Trophoblast cell (in vitro differentiated cells and primary cell): ENCODE results near the gene MT1G.

Experiments used
- DNase-seq, 2 donors: peaks; one replicate each; pipeline ENCODE4 v3.0.0-alpha.2; 2016
- H2AFZ ChIP-seq: 2 replicates; pipeline ENCODE4 v1.6.1; 2013; ENCODE audit warnings: low read length, moderate library complexity, mild to moderate bottlenecking; ENCODE audit not compliant: insufficient read depth, poor library complexity
- H2AK5ac ChIP-seq: 2 replicates; pipeline ENCODE4 v1.6.1; 2013; ENCODE audit warnings: mild to moderate bottlenecking, low read length
- H2BK120ac ChIP-seq: 2 replicates; pipeline ENCODE4 v1.6.1; 2013; ENCODE audit warnings: low read length, mild to moderate bottlenecking, moderate library complexity; ENCODE audit not compliant: insufficient read depth, poor library complexity
- H2BK12ac ChIP-seq: 2 replicates; pipeline ENCODE4 v1.6.1; 2013; ENCODE audit warnings: mild to moderate bottlenecking, low read length, moderate library complexity
- H2BK5ac ChIP-seq: 2 replicates; pipeline ENCODE4 v1.6.1; 2013; ENCODE audit warnings: low read length, low read depth, moderate library complexity, mild to moderate bottlenecking; ENCODE audit not compliant: poor library complexity
- H3K14ac ChIP-seq: 2 replicates; pipeline ENCODE4 v1.6.1; 2013; ENCODE audit warnings: mild to moderate bottlenecking, low read length
- H3K18ac ChIP-seq: 2 replicates; pipeline ENCODE4 v1.6.1; 2013; ENCODE audit warnings: mild to moderate bottlenecking, low read length
- H3K23ac ChIP-seq: 2 replicates; pipeline ENCODE4 v1.6.1; 2013; ENCODE audit warnings: low read length
- H3K27ac ChIP-seq: 2 replicates; pipeline ENCODE4 v1.5.1; 2013; ENCODE audit warnings: low read depth, mild to moderate bottlenecking, inconsistent platforms, low read length, moderate library complexity
- H3K27me3 ChIP-seq: 2 replicates; pipeline ENCODE4 v1.6.1; 2013; ENCODE audit warnings: inconsistent platforms, mild to moderate bottlenecking, low read length, moderate library complexity; ENCODE audit not compliant: insufficient read depth
- H3K36me3 ChIP-seq, 2 experiments: 1 replicate in 1 of 2; 2 replicates in 1 of 2; pipeline ENCODE4 v1.6.1; 2013; ENCODE audit warnings: low read length in 2 of 2, mild to moderate bottlenecking in 2 of 2, moderate library complexity in 1 of 2; ENCODE audit not compliant: insufficient read depth in 2 of 2, control insufficient read depth in 1 of 2
- H3K4ac ChIP-seq: 2 replicates; pipeline ENCODE4 v1.6.1; 2013; ENCODE audit warnings: low read depth, mild to moderate bottlenecking, low read length, moderate library complexity
- H3K4me1 ChIP-seq, 2 experiments: 1 replicate in 1 of 2; 2 replicates in 1 of 2; pipeline ENCODE4 v1.6.1; 2013; ENCODE audit warnings: low read length in 2 of 2, mild to moderate bottlenecking in 2 of 2, moderate library complexity in 1 of 2; ENCODE audit not compliant: insufficient read depth in 2 of 2, control insufficient read depth in 1 of 2
- H3K4me2 ChIP-seq: 2 replicates; pipeline ENCODE4 v1.6.1; 2013; ENCODE audit warnings: inconsistent platforms, mild to moderate bottlenecking, low read length, moderate library complexity
- H3K4me3 ChIP-seq: 2 replicates; pipeline ENCODE4 v1.5.1; 2013; ENCODE audit warnings: mild to moderate bottlenecking, low read depth, low read length, inconsistent platforms
- H3K79me1 ChIP-seq: one replicate; pipeline ENCODE4 v1.6.1; 2013; ENCODE audit warnings: low read length
- H3K79me2 ChIP-seq: 2 replicates; pipeline ENCODE4 v1.6.1; 2013; ENCODE audit warnings: low read length, mild to moderate bottlenecking; ENCODE audit not compliant: control insufficient read depth, insufficient read depth, poor library complexity
- H3K9ac ChIP-seq: 2 replicates; pipeline ENCODE4 v1.6.1; 2013; ENCODE audit warnings: mild to moderate bottlenecking, low read length
- H3K9me3 ChIP-seq: 2 replicates; pipeline ENCODE4 v1.6.1; 2013; ENCODE audit warnings: low read depth, mild to moderate bottlenecking, control low read depth, inconsistent platforms, low read length; ENCODE audit not compliant: insufficient read depth
- H4K12ac ChIP-seq: 2 replicates; pipeline ENCODE4 v1.6.1; 2013; ENCODE audit warnings: low read depth, mild to moderate bottlenecking, low read length, moderate library complexity
- H4K8ac ChIP-seq: 2 replicates; pipeline ENCODE4 v1.6.1; 2013; ENCODE audit warnings: low read depth, mild to moderate bottlenecking, low read length, moderate library complexity
- H4K91ac ChIP-seq: one replicate; pipeline ENCODE4 v1.6.1; 2013; ENCODE audit warnings: low read depth, mild to moderate bottlenecking, low read length, moderate library complexity
- WGBS: extraction: QIAGEN DNeasy Blood & Tissue Kit; methylation state at CpG from one replicate; pipeline ENCODE4 v1.1.7; 2013; ENCODE audit warnings: missing lambda C conversion rate; ENCODE audit not compliant: insufficient read length, insufficient coverage; ENCODE audit errors: extremely low coverage; 5-methylcytosine and 5-hydroxymethylcytosine counted together

The MT1G gene

DNA sequence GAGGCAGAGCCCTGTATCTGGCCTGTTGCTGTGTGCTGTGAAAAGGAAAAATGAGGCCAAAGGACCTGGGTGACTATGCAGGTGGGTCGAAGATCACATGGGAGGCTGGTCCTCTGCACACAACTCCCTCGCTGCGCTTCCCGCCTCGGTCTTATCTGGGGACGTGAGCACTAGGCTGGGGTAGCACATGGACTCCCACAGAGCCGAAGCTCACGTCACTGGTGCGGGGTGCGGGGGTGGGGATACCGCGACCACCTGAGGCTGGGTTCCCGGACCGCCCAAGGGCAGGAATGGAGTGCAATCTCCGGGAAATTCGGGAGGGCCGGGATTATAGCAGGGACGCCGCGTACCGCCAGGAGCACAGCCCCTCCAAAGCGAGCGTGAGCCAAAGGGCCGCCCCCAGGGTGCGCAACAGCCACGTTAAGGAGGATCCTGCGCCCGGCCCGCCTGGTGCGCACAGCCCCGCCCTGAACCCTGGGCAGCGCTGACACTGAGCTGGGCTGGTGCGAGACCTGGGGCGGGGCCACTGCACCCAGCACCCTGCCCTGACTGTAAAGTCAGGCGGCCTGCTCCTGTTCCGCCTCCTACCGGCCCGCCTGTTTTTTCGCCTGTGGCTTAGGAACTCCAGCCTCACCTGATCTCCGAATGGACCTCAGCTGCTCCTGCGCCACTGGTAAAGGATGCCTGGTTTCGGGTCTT, 24.6 kb downstream of the MT1G start:
- no peaks in the 10 kb centered on the region for H3K79me1 ChIP-seq
- no peak overlapping the region for H3K4ac ChIP-seq
- peak; percentile 83 to 85 for DNase-seq
- H3K79me2 ChIP-seq, result no peaks in the 10 kb centered on the region
- peaks cover 73% of the 10 kb centered on the region for H3K27me3 ChIP-seq
- no peak overlapping the region for H2AFZ ChIP-seq
- no peak overlapping the region for H2BK5ac ChIP-seq
- H4K8ac ChIP-seq, result no peak overlapping the region
- no peak overlapping the region for H2BK120ac ChIP-seq
- H3K27ac ChIP-seq, result no peak overlapping the region
- no peak overlapping the region for H3K23ac ChIP-seq
- no peak overlapping the region for H2AK5ac ChIP-seq
- H3K18ac ChIP-seq, result no peak overlapping the region
- H4K91ac ChIP-seq, result no peak overlapping the region
- no peak overlapping the region for H3K4me3 ChIP-seq
- peaks cover under 1 to 3% of the 10 kb centered on the region in 2 experiments for H3K4me1 ChIP-seq
- no peak overlapping the region for H4K12ac ChIP-seq
- no peaks in the 10 kb centered on the region for H3K36me3 ChIP-seq
- no peak overlapping the region for H3K4me2 ChIP-seq
- peaks cover 4% of the 10 kb centered on the region for H3K9me3 ChIP-seq
- H2BK12ac ChIP-seq, result no peak overlapping the region
- H3K9ac ChIP-seq, result no peak overlapping the region
- H3K14ac ChIP-seq, result no peak overlapping the region
- WGBS, result no CpG with 5 or more reads among the region's 42 CpGs

DNA sequence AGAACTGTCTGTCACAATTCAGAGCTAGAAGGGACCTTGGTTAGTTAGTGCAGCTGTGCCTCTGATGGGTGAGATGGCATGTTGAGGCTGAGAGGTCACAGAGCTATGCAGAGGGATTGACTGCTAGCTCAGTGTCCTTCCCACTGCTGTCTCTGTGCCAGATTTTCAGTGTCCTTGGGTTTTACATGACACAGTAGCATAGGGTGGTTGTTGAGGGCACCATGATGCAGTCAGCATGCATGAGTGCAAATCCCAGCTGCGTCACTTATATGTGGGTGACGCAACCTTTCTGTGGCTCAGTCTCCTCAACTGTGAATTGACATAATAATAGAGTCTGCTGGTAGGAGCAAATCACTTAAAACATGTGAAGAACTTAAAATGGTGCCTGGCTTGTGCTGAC, 26.7 kb downstream of the MT1G start:
- Histone ChIP-seq H4K12ac (no peak overlapping the region), H3K36me3 (no peaks in the 10 kb centered on the region), H3K18ac (no peak overlapping the region), H2BK12ac (no peak overlapping the region), H3K79me1 (no peaks in the 10 kb centered on the region), H3K4ac (no peak overlapping the region), H3K4me1 (peaks cover 3 to 5% of the 10 kb centered on the region in 2 experiments), H2AK5ac (no peak overlapping the region), H3K14ac (no peak overlapping the region), H3K23ac (no peak overlapping the region), H2BK120ac (no peak overlapping the region), H2AFZ (no peak overlapping the region), H2BK5ac (no peak overlapping the region), H3K27me3 (peaks cover 78% of the 10 kb centered on the region), H3K9me3 (peaks cover 8% of the 10 kb centered on the region), H3K27ac (no peak overlapping the region), H3K9ac (no peak overlapping the region), H3K79me2 (no peaks in the 10 kb centered on the region), H4K8ac (no peak overlapping the region), H3K4me2 (no peak overlapping the region), H3K4me3 (no peak overlapping the region), H4K91ac (no peak overlapping the region)
- no CpG with 5 or more reads among the region's 2 CpGs for WGBS
- DNase-seq, result peak; percentile 75 to 91

DNA sequence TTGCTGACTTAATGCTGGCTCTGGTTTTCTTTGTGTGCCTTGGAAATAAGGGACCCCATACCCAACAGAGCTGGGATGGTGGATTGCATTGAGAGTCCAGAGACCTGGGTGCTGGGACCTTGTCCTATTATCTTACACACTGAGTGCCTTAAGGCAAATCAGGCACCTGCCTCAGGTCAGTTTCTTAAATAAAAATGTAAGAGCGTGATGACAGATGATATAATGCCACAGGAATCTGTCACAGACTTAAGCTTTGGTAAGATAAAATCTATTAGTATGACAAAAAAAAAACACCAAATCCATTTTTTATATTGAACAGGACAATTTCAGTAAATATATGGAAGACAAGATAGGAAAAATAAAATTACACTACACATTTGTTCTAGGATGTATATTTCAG, 27.8 kb downstream of the MT1G start:
- H4K91ac ChIP-seq, result no peak overlapping the region
- no peak overlapping the region for H2AFZ ChIP-seq
- no peak overlapping the region for H3K27ac ChIP-seq
- H3K9ac ChIP-seq, result no peak overlapping the region
- peak in 1 of 2 donors; percentile 53 for DNase-seq
- H3K36me3 ChIP-seq, result no peaks in the 10 kb centered on the region
- H2BK5ac ChIP-seq, result no peak overlapping the region
- H3K4me3 ChIP-seq, result no peak overlapping the region
- H3K79me2 ChIP-seq, result no peaks in the 10 kb centered on the region
- no peak overlapping the region for H2AK5ac ChIP-seq
- peaks cover 3 to 5% of the 10 kb centered on the region in 2 experiments for H3K4me1 ChIP-seq
- no peak overlapping the region for H4K12ac ChIP-seq
- H3K79me1 ChIP-seq, result no peaks in the 10 kb centered on the region
- no peak overlapping the region for H3K23ac ChIP-seq
- no peak overlapping the region for H4K8ac ChIP-seq
- H3K27me3 ChIP-seq, result peaks cover 87% of the 10 kb centered on the region
- H2BK12ac ChIP-seq, result no peak overlapping the region
- H3K9me3 ChIP-seq, result peaks cover 9% of the 10 kb centered on the region
- no peak overlapping the region for H3K4ac ChIP-seq
- no CpG with 5 or more reads among the region's 1 CpG for WGBS
- no peak overlapping the region for H2BK120ac ChIP-seq
- H3K18ac ChIP-seq, result no peak overlapping the region
- H3K4me2 ChIP-seq, result no peak overlapping the region
- no peak overlapping the region for H3K14ac ChIP-seq

DNA sequence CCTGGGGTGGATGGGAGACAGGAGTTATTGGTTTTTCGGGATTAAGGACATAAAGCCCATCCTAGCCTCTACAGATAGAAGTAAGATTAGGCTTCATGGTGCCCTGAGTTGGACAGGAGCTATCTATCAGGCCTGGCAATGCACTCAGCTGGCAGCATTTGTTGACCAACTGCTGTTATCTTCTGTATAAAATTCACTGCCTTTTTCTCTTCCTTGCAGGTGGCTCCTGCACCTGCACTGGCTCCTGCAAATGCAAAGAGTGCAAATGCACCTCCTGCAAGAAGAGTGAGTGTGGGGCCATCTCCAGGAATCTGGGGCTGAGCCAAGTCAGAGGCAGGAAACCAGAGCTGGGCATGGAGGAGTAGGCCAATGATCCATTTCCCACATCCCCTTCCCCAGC, 28.8 kb downstream of the MT1G start:
- WGBS, result no CpG with 5 or more reads among the region's 1 CpG
- Histone ChIP-seq H3K79me2 (no peaks in the 10 kb centered on the region), H4K8ac (no peak overlapping the region), H3K27me3 (peaks cover 92% of the 10 kb centered on the region), H3K36me3 (no peaks in the 10 kb centered on the region), H2BK5ac (no peak overlapping the region), H2AFZ (no peak overlapping the region), H2BK12ac (no peak overlapping the region), H3K27ac (no peak overlapping the region), H3K18ac (no peak overlapping the region), H2BK120ac (no peak overlapping the region), H3K4ac (no peak overlapping the region), H3K4me1 (peaks cover 3 to 5% of the 10 kb centered on the region in 2 experiments), H3K9ac (no peak overlapping the region), H2AK5ac (no peak overlapping the region), H3K14ac (no peak overlapping the region), H4K91ac (no peak overlapping the region), H3K9me3 (peaks cover 10% of the 10 kb centered on the region), H3K79me1 (no peaks in the 10 kb centered on the region), H4K12ac (no peak overlapping the region), H3K4me2 (no peak overlapping the region), H3K23ac (no peak overlapping the region), H3K4me3 (no peak overlapping the region)
- no peak for DNase-seq
